ENCODE measurements around the gene OMG.
"Not testable (repeated sequence)": the region's sequence is repeated elsewhere in the genome, so short reads cannot be mapped to it uniquely, and the experiment has no call there.

Gene OMG

GRCh38 chr17:31297090-31297489 is at the start of gene OMG:
Gene OMG, minus strand, starts transcription at chr17:31297239. Its CDS starts 908 bp downstream, at chr17:31296331.
- no peak within 1 kb of the TSS for H3K4me3 ChIP-seq (ENCODE audit: low read depth, low read length)
- no peak for DNase-seq (ENCODE audit: low read depth)
- TF ChIP-seq CTCF (conservative IDR thresholded peaks at IDR 0.05; ENCODE audit: low read depth, low read length), result no peak

- DNase-seq (ENCODE audit: low read depth); H3K4me3 ChIP-seq (ENCODE audit: low read depth, low read length): not testable (repeated sequence)
These were observed 48.2 kb upstream of the OMG start for GRCh38 chr17:31345191-31345747.

GRCh38 chr17:31339906-31340661 is 43.0 kb upstream of the OMG start:
- peak; percentile 86 for DNase-seq (ENCODE audit: low read depth)
- peak; percentile 23 for TF ChIP-seq CTCF (conservative IDR thresholded peaks at IDR 0.05; ENCODE audit: low read depth, low read length)
- no peak overlapping the region for H3K4me3 ChIP-seq (ENCODE audit: low read depth, low read length)

GRCh38 chr17:31329221-31329620 is 32.2 kb upstream of the OMG start:
- no peak overlapping the region for H3K4me3 ChIP-seq (ENCODE audit: low read depth, low read length)
- DNase-seq (ENCODE audit: low read depth), result peak; percentile 44
- no peak for TF ChIP-seq CTCF (conservative IDR thresholded peaks at IDR 0.05; ENCODE audit: low read depth, low read length)

- TF ChIP-seq CTCF (conservative IDR thresholded peaks at IDR 0.05; ENCODE audit: low read depth, low read length), result no peak
- H3K4me3 ChIP-seq (ENCODE audit: low read depth, low read length), result no peak overlapping the region
- DNase-seq (ENCODE audit: low read depth), result peak; percentile 81
These were observed 31.1 kb upstream of the OMG start for GRCh38 chr17:31328160-31328535.

GRCh38 chr17:31327534-31328159 is 30.6 kb upstream of the OMG start:
- DNase-seq (ENCODE audit: low read depth), result peak; percentile 96
- H3K4me3 ChIP-seq (ENCODE audit: low read depth, low read length), result no peak overlapping the region
- TF ChIP-seq CTCF (conservative IDR thresholded peaks at IDR 0.05; ENCODE audit: low read depth, low read length), result no peak

- DNase-seq (ENCODE audit: low read depth), result no peak
- no peak for TF ChIP-seq CTCF (conservative IDR thresholded peaks at IDR 0.05; ENCODE audit: low read depth, low read length)
- H3K4me3 ChIP-seq (ENCODE audit: low read depth, low read length), result no peak overlapping the region
These were observed 26.5 kb upstream of the OMG start for GRCh38 chr17:31323551-31323950.

All from choroid plexus epithelial cell (primary cell).